ENCODE results near the gene SAPCD2. TPM values are rescaled to one million over a fixed set of nuclear protein-coding genes. Genes with fewer than 3 reads are reported as not detected.
"Not testable (repeated sequence)": the region's sequence is repeated elsewhere in the genome, so short reads cannot be mapped to it uniquely, and the experiment has no call there.

The SAPCD2 gene
- total RNA-seq, 2 donors from 2014 or later = 9.5 to 20.8 TPM

DNA sequence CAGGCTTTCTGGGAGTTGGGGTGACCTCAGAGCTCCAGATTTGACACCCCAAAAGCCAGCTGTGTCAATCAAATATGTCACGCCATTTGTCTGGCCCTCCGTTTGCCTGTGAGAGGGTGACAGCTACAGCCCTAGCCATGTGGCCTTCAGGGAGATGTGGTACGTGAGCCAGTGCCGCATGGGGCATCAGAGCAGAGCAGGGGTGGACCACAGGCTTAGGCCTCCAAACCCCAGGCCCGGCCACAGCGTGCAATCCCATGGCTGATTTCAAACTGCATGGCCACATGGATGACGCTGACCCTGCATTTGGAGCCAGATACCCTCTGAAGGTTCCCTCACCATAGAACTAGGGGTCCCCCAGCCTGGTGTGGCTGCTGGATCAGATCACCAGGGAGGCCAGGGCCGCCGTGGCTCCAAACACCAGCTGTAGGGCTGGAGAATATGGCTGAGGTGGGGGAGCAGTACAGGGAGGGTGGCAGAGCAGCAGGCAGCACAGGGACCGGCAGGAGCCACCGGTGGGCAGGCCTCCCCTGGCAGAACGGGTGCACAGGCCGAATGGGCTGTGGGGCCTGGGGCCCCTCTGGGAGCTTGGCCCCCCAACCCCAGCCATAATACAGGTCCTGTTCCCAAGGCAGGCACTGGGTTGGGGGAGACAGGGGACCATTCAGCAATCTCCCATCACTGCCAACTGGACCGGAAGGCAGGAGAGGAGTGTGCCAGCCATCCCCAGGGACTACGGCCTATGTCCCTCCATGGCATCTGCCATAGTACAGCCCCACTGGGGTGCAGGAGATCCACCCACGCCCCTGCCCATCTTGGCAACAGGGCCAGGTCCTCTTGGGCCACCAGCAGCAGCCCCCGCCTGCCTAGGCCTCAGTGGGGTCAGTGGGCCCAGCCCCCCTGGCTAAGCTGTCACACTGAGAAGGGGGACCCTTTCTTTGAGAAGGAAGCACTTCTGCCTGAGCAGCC lies 1.5 kb downstream of the SAPCD2 start:
- H3K4me3 Mint-ChIP-seq = peak overlapping the region; percentile 68
- no peaks in the 10 kb centered on the region for H3K36me3 Mint-ChIP-seq
- peaks cover 21 to 23% of the 10 kb centered on the region in 2 donors for H3K4me1 Mint-ChIP-seq (ENCODE audit: low read depth in 2 of 2)
- H3K27ac Mint-ChIP-seq = no peak overlapping the region
- no peaks in the 10 kb centered on the region for H3K9me3 Mint-ChIP-seq
- no peaks in the 10 kb centered on the region for H3K27me3 Mint-ChIP-seq
- ATAC-seq = no peak
- no peak for DNase-seq (ENCODE audit: low spot score)

GRCh38 chr9:137067860-137068538 lies 2.4 kb downstream of the SAPCD2 start:
- no peaks in the 10 kb centered on the region for H3K27me3 Mint-ChIP-seq
- H3K4me3 Mint-ChIP-seq = peak overlapping the region; percentile 68
- DNase-seq (ENCODE audit: low spot score) (peak; percentile 83), ATAC-seq (peak; percentile 55 to 57)
- peaks cover 18 to 19% of the 10 kb centered on the region in 2 donors for H3K4me1 Mint-ChIP-seq (ENCODE audit: low read depth in 2 of 2)
- H3K36me3 Mint-ChIP-seq = no peaks in the 10 kb centered on the region
- H3K9me3 Mint-ChIP-seq = no peaks in the 10 kb centered on the region
- peak overlapping the region; percentile 64 to 68 for H3K27ac Mint-ChIP-seq

- DNase-seq (ENCODE audit: low spot score) = no peak
- Mint-ChIP-seq H3K9me3 (no peaks in the 10 kb centered on the region), H3K27me3 (no peaks in the 10 kb centered on the region), H3K4me3 (no peak overlapping the region), H3K27ac (no peak overlapping the region), H3K4me1 (ENCODE audit: low read depth in 2 of 2) (peaks cover 15 to 17% of the 10 kb centered on the region in 2 donors), H3K36me3 (no peaks in the 10 kb centered on the region)
- ATAC-seq = no peak
Observed at GRCh38 chr9:137066096-137066861, 4.1 kb downstream of the SAPCD2 start.

DNA sequence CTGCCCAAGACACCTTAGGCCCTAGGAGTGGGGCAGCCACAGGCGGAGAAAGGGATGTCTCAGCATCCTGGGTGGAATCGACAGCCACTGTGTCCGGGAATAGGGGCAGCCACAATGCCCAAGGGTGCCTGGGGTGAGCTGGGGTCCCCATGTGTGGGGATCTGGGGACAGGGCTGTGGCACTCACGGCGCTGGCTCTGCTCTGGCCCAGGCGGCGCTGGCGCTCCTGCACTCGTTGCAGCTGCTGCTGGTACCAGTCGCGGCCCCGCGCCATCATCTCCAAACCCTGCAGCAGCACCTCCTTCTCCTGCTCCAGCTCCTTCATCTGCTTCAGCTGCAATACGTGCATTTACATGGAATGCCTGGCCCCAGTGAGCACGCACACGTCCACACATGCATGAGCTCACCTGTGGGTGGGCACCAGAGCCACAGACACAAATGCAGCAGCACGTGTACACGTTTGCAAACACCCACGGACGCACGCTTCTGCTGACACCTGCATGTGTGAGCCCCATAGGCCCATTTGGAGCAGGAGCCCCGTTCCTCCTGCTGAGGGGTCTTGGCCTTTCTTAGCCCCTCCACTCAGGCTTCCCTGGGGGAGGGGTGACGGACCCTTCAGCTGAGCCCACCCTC lies 4.9 kb downstream of the SAPCD2 start:
- Mint-ChIP-seq H3K36me3 (no peaks in the 10 kb centered on the region), H3K4me3 (no peak overlapping the region), H3K27me3 (no peaks in the 10 kb centered on the region), H3K27ac (no peak overlapping the region), H3K9me3 (no peaks in the 10 kb centered on the region), H3K4me1 (ENCODE audit: low read depth in 2 of 2) (peaks cover 10% of the 10 kb centered on the region in 2 donors)
- no peak for ATAC-seq
- no peak for DNase-seq (ENCODE audit: low spot score)

DNA sequence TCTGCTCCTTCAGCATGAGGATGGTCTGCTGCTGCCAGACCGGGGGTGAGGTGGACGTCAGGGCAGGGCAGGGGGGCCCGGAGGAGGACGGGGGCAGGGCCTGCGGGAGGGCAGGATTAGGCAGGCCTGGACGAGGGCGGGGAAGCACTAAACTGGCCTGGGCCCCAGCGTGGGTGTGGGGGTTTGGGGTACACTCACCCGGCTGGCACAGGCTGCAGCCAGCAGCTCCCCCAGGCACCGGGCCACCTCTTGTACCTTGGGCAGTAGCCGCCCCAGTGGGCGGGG lies 5.5 kb downstream of the SAPCD2 start:
- peaks cover 10% of the 10 kb centered on the region in 2 donors for H3K4me1 Mint-ChIP-seq (ENCODE audit: low read depth in 2 of 2)
- no peaks in the 10 kb centered on the region for H3K9me3 Mint-ChIP-seq
- no peaks in the 10 kb centered on the region for H3K36me3 Mint-ChIP-seq
- ATAC-seq (no peak), DNase-seq (ENCODE audit: low spot score) (no peak)
- no peaks in the 10 kb centered on the region for H3K27me3 Mint-ChIP-seq
- no peak overlapping the region for H3K27ac Mint-ChIP-seq
- H3K4me3 Mint-ChIP-seq = no peak overlapping the region

- no peak overlapping the region for H3K4me3 Mint-ChIP-seq
- H3K36me3 Mint-ChIP-seq = no peaks in the 10 kb centered on the region
- peaks cover 10% of the 10 kb centered on the region in 2 donors for H3K4me1 Mint-ChIP-seq (ENCODE audit: low read depth in 2 of 2)
- H3K27ac Mint-ChIP-seq = no peak overlapping the region
- no peak for DNase-seq (ENCODE audit: low spot score)
- peak; percentile 53 to 65 for ATAC-seq
- no peaks in the 10 kb centered on the region for H3K9me3 Mint-ChIP-seq
- no peaks in the 10 kb centered on the region for H3K27me3 Mint-ChIP-seq
Observed at GRCh38 chr9:137064027-137064879, 6.1 kb downstream of the SAPCD2 start.

GRCh38 chr9:137063311-137064026 lies 6.9 kb downstream of the SAPCD2 start:
- Mint-ChIP-seq H3K36me3 (no peaks in the 10 kb centered on the region), H3K4me3 (no peak overlapping the region)
- no peak for DNase-seq (ENCODE audit: low spot score)

GRCh38 chr9:137062798-137063197 lies 7.6 kb downstream of the SAPCD2 start:
- H3K9me3 Mint-ChIP-seq; DNase-seq (ENCODE audit: low spot score); H3K27ac Mint-ChIP-seq; H3K36me3 Mint-ChIP-seq; ATAC-seq; H3K4me1 Mint-ChIP-seq (ENCODE audit: low read depth in 2 of 2); H3K4me3 Mint-ChIP-seq; H3K27me3 Mint-ChIP-seq: not testable (repeated sequence)

More at GRCh38 chr9:137063311-137064026, 6.9 kb downstream of the SAPCD2 start:
- no peak for ATAC-seq
- Mint-ChIP-seq H3K9me3 (no peaks in the 10 kb centered on the region), H3K4me1 (ENCODE audit: low read depth in 2 of 2) (peaks cover 10% of the 10 kb centered on the region in 2 donors), H3K27me3 (no peaks in the 10 kb centered on the region), H3K27ac (no peak overlapping the region)

DNA sequence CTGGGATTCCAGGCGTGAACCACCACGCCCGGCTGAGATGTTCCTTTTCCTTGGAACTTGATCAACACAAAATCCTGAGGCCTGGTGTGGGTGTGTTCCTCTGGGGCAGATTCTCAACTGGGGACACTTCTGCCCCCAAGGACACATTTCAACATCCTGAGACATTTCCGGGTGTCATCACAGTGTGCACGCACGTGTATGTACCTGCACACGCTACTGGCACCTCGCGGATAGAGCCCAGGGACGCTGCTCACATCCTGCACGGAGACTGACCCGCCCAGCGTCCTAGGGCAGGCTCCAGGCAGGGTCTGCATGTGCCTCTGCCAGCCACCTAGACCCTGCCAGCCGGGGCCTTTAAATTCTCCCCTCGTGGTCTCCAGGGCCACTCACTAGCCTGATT lies 8.0 kb downstream of the SAPCD2 start:
- no peaks in the 10 kb centered on the region for H3K9me3 Mint-ChIP-seq
- H3K27ac Mint-ChIP-seq = no peak overlapping the region
- H3K4me3 Mint-ChIP-seq = no peak overlapping the region
- no peak for ATAC-seq
- H3K4me1 Mint-ChIP-seq (ENCODE audit: low read depth in 2 of 2) = peaks cover 4 to 5% of the 10 kb centered on the region in 2 donors
- DNase-seq (ENCODE audit: low spot score) = no peak
- no peaks in the 10 kb centered on the region for H3K27me3 Mint-ChIP-seq
- no peaks in the 10 kb centered on the region for H3K36me3 Mint-ChIP-seq

GRCh38 chr9:137058521-137059234 lies 11.7 kb downstream of the SAPCD2 start:
- ATAC-seq = no peak
- Mint-ChIP-seq H3K4me3 (no peak overlapping the region), H3K9me3 (no peaks in the 10 kb centered on the region), H3K36me3 (no peaks in the 10 kb centered on the region), H3K27me3 (peaks cover 0 to 3% of the 10 kb centered on the region in 2 donors), H3K27ac (no peak overlapping the region), H3K4me1 (ENCODE audit: low read depth in 2 of 2) (no peaks in the 10 kb centered on the region)
- no peak for DNase-seq (ENCODE audit: low spot score)

DNA sequence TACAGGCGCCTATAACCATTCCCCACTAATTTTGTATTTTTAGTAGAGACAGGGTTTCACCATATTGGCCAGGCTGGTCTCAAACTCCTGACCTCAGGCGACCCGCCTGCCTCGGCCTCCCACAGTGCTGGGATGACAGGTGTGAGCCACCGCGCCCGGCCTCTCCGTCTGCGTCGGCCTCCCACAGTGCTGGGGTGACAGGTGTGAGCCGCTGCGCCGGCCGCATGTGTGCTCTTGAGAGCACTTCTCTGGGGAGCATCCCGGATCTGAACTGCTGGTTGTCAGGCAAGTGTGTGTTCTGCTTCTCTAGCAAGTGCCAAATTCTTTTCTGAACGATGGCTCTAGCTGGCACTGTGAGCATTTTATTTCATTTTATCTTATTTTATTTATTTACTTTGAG lies 12.8 kb downstream of the SAPCD2 start:
- Mint-ChIP-seq H3K27ac (no peak overlapping the region), H3K4me3 (no peak overlapping the region), H3K9me3 (no peaks in the 10 kb centered on the region), H3K27me3 (peaks cover 0 to 3% of the 10 kb centered on the region in 2 donors), H3K4me1 (ENCODE audit: low read depth in 2 of 2) (no peaks in the 10 kb centered on the region), H3K36me3 (no peaks in the 10 kb centered on the region)
- DNase-seq (ENCODE audit: low spot score) (no peak), ATAC-seq (no peak)
